Measurements from ENCODE around the gene GDNF. TPM values are rescaled to one million over a fixed set of nuclear protein-coding genes. Genes with fewer than 3 reads are reported as not detected.

The GDNF gene
- total RNA-seq, 1 experiment from 2014 or later = 1.7 TPM

DNA sequence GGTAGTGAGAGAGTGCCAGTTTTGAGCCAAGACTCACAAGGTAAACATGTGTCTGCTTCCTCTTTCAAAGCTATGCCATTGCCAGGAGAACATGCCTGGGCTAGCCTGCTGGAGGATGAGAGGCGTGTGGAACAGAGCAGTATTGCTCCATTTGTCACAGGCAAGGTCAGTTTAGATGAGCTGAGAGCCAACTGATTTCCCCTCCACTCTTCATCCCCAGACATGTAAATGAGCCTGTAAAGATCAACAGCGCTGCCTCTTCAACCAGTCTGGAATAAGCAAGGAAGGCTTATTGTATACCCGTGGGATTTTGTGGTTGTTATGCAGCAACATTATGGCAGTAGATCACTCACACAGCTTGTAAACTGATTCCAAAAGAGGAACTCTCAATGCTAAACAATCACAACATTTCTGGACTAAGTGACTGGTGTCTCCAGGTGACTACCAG lies 8.2 kb upstream of the GDNF start:
- DNase-seq (ENCODE audit: low read depth) = no peak

DNA sequence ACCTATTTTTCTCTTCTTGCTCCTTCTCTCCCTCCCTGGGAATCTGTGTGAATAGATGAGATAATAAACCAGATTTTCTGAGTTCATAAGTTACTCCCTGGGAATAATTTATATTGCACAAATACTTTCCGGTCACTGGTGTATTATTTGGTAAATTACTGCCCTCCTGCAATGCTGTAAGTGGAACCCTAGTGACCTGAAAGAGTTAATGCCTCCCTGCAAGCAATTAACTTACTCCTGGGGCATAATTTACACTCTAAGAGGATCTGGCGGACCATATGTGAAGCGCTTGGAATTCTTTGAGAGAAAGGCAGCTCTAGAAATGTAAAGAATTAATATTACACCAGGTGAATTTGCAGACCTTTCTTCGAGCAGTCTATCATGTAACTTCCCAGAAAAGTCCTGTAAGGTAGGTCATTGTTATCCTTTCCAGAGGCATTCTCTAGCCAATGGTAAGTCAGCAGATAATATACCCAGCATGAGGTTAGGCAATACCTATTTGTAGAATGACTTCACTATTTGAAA lies 7.0 kb upstream of the GDNF start:
- DNase-seq (ENCODE audit: low read depth) = no peak

GRCh38 chr5:37844009-37844408 lies 4.2 kb upstream of the GDNF start:
- DNase-seq (ENCODE audit: low read depth) = no peak

DNA sequence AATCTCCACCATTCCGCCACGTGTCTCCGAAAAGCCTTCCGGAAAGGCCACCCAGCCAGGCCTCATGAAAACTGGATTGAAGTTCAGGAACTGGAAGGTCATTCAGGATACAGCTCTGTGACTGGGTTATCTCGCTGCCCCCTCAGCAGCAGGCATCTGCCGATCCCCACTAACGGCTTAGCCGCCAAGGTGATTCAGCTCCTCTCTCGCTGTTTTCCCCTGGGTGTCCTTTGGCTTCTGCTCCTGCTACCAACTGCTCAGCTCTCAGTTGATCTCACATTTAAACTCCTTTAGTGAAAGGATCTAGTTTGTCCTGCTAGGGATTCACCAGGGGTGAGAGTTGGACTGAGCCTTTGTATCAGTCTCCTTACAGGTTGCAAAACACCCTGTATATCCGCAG lies 2.2 kb upstream of the GDNF start:
- DNase-seq (ENCODE audit: low read depth) = no peak

DNA sequence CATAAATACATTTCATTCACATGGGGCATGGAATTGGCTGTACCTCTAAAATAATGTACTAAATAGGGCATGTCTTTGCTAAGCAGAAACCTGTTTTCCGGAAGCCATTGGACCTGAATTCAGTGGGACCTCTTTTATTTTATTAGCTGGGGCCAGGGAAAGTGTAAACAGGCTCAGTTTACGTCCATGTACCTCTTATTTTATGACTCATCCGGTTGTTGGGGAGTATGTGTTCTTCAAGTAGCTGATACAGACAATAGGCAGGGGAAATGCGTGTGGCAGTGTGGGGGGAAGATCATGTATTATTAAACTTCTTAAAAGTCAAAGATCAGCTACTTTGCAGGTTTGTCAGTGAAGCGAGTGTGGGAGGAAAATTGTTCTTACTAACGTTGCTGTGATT lies 1.4 kb upstream of the GDNF start:
- DNase-seq (ENCODE audit: low read depth) = no peak

- DNase-seq (ENCODE audit: low read depth) = peak; percentile 73
Measured at GRCh38 chr5:37840053-37841034, 503 bp upstream of the GDNF start.

DNA sequence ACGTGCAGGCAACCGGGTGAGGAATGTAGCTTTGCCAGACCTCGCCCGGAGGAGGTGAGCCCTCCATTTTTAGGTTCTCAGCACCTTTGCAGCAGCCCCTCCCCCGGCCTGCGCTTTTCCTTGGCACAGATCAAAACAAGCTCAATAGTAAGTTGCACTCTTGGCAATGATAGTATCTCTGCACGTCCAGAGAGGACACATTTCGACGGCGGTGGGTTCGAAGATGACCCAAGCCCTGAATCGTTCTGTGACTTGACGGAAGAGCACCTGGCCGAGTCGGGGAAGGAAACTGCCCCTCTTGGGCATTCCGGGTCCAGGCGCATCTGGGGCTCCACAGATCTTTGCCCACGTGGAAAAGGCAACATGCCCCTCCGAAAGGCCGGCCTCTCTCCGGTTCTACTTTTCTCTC lies 904 bp downstream of the GDNF start:
- DNase-seq (ENCODE audit: low read depth) = peak; percentile 34

GRCh38 chr5:37838152-37838932 lies 1.5 kb downstream of the GDNF start:
- DNase-seq (ENCODE audit: low read depth) = peak; percentile 67

DNA sequence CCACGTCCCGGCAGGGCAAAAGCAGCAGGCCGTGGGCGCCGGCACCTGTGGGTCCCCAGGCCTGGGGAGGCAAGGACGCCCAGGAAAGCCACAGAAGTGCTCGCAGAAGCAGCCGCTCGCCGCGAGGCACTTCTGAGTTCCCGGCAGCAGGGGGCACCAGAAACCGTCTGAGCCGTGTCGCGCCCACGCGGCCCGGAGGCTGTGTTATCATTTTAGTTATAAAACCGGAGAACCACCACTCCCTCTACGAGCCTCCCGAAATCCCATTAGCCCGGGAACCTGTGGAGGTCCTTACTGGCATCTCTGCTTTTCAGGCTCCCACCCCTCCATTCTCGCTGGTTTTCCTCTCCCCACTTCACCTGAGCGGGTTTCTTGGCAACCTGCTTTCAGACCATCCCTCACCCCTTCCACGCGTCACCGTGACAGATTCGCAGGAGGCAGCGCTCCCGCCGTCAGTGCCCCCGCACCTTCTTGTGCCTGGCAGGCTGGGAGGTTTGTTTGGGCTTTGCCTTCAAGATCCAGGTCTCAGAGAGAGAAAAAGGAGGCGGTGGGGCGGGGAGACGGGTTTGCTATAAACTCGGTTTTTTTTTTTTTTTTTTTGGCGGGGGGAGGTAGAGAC lies 2.3 kb downstream of the GDNF start:
- DNase-seq (ENCODE audit: low read depth) = peak; percentile 86

DNA sequence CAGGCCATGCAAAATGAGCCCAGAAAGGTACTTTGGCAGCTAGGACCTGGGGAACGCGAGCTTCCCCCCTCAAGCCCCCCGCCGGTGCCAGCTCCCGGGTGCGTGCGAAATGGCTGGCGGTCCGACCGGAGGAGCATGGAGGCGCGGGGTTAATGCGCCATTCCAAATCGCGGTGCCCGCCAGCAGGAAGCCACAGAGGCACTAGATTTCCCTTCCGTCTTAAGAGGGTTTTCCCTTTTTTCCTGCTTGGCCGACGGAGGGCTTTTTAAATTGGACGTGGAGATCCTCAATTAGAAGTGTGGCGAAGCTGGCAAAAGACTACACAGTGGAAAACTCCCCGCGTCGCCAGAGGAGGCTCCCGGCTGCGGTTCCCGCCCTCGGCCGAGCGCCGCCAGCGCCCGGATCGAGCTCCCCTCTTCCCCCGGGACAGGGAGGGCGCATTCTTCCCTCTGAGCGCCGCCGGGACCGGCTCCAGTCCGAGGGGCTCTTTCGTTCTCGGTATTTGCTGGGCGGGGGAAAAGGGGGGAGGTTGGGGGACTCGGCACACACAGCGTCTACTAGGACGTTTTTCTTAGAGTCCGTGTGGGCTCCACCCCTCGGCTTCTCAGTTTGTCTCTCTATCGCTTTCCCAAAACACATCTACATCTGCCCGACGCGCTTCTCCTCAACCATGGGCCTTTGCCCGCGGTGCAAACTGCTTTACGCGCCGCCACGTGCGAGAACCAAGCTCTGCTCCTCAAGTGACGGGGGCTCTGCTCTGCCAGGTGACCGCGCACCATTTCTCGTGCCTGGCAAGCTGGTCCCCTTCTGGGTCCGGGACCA lies 3.0 kb downstream of the GDNF start:
- DNase-seq (ENCODE audit: low read depth) = peak; percentile 43

GRCh38 chr5:37836235-37836591 lies 3.6 kb downstream of the GDNF start:
- DNase-seq (ENCODE audit: low read depth) = no peak

GRCh38 chr5:37835380-37835973 lies 4.4 kb downstream of the GDNF start:
- DNase-seq (ENCODE audit: low read depth) = no peak

GRCh38 chr5:37834542-37835379 lies 5.1 kb downstream of the GDNF start:
- no peak for DNase-seq (ENCODE audit: low read depth)

DNA sequence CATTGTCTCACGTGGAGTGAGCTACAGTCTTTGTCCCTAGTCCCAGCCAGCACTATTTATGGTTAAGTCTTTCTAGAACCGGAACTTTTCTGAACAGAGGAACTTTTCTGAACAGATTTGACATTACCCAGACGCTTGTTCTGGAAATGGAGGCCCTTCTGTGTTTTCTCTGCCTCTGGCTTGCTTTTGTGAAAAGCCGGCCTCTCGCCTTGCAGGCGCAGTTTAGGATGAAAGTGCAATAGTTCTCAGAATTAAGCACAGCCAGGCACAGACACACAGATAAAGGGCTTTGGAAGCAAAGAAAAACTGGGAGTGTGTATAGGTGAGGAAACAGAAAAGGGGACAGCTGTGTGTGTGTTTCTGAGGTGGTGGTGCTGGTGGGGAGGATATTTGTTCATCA lies 5.9 kb downstream of the GDNF start:
- DNase-seq (ENCODE audit: low read depth) = no peak

DNA sequence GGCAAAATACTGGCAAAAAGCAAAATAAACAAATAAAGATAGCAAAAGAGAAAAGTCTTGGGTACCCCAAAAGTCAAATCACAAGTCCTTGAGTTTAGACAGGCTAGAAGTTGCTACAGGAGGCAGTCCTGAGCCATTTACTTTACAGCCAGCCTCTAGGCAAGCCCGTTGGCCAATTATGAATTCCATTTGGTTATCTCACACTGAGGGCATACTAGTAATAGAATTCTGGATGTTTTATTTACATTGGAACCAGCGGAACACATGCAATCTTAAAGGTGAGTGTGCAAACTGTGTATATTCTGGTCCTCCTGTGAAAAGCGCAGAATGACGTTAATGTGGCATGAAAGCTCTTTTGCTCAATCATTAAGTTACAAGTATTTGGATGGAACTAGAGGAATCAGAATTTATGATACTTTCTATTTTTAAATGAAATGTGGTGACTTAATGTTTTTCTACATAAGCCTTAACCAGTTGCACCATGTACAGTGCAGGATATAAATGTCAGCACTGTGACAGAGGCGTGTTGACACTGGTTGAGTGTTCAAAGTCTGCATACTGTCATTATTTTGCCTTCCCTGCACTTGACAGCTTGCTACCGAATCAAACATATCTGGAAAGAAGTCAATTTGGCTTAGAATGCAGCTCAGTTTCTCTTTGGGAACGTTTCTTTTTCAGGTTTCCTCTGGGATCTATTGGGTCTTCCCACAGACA lies 7.9 kb downstream of the GDNF start:
- DNase-seq (ENCODE audit: low read depth) = no peak

- DNase-seq (ENCODE audit: low read depth) = no peak
Measured at GRCh38 chr5:37830348-37830747, 9.5 kb downstream of the GDNF start.

GRCh38 chr5:37825334-37825915 lies 14.4 kb downstream of the GDNF start:
- no peak for DNase-seq (ENCODE audit: low read depth)

DNA sequence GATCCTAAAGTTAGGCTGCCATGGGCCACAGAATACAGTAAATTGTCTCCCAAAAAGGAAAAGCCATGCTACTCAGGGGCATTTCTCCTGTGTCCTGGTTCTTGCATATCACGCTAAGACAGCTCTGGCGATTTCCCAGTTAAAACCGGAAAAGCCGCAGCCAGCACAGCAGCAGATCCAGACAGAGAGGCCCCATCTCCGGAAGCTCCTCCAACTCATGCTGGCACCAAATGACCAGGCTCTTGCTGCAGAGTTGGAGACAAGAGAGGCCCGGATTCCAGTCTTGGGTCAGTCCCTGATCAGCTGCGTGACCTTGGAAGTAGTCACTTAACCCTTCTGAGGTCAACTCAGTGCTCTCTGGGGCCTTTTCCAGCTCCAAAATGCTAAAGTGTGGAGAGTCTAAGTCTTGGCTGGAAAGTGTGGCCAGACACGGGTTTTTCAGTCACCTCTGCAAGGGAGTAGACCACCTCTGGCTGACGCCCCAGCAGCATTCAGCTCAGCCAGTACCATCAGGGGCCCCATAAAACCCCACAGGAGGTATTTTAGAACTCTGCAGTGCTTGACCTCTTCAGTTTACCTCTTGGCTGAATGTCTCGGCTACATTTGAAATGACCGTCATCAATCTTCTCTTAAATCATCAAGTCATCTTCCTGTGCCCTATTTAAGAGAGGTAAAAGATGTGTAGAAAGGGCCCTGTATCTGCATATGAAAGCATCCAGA lies 16.2 kb downstream of the GDNF start:
- DNase-seq (ENCODE audit: low read depth) = no peak

Measured in Daoy (cell line).